GM23338 (cell line): ENCODE measurements around the gene ALKBH8. TPM values are rescaled to one million over a fixed set of nuclear protein-coding genes. Genes with fewer than 3 reads are reported as not detected.
"Not testable (repeated sequence)": the region's sequence is repeated elsewhere in the genome, so short reads cannot be mapped to it uniquely, and the experiment has no call there.

Experiments used
- ATAC-seq: fragments of 200-7000 bp; cut with Tn5 transposase; 3 replicates; pipeline ENCODE4 v1.9.1; 2020
- DNase-seq: peaks from one replicate; pipeline ENCODE4 v3.0.0-alpha.2; 2015; ENCODE audit warnings: low spot score
- H2AFZ ChIP-seq: fragments of 200-600 bp; sonication (generic); 2 replicates; pipeline ENCODE4 v1.8.0; 2016; ENCODE audit warnings: antibody characterized with exemption, mild to moderate bottlenecking, moderate library complexity
- H3F3A ChIP-seq: fragments of 200-600 bp; sonication (generic); replicated peaks from 2 replicates; pipeline ENCODE4 v1.8.0; 2017; ENCODE audit warnings: antibody characterized with exemption, mixed run types, low read depth
- H3K27ac ChIP-seq: fragments of 200-600 bp; sonication (generic); 2 replicates; pipeline ENCODE4 v1.6.1; 2016; ENCODE audit warnings: low read depth
- H3K27me3 ChIP-seq: fragments of 200-600 bp; sonication (generic); 2 replicates; pipeline ENCODE4 v1.8.0; 2016; ENCODE audit warnings: mild to moderate bottlenecking, mixed run types, moderate library complexity; ENCODE audit not compliant: insufficient read depth
- H3K36me3 ChIP-seq: fragments of 200-600 bp; sonication (generic); 2 replicates; pipeline ENCODE4 v1.8.0; 2016; ENCODE audit warnings: mild to moderate bottlenecking; ENCODE audit not compliant: insufficient read depth
- H3K4me1 ChIP-seq: fragments of 200-600 bp; sonication (generic); 2 replicates; pipeline ENCODE4 v1.8.0; 2016; ENCODE audit warnings: mild to moderate bottlenecking, moderate library complexity; ENCODE audit not compliant: insufficient read depth
- H3K4me2 ChIP-seq: fragments of 200-600 bp; sonication (generic); 2 replicates; pipeline ENCODE4 v1.7.1; 2017; ENCODE audit warnings: mixed run types
- H3K4me3 ChIP-seq: fragments of 200-600 bp; sonication (generic); 2 replicates; pipeline ENCODE4 v1.6.1; 2016; ENCODE audit warnings: mixed run types
- H3K79me2 ChIP-seq: fragments of 200-600 bp; sonication (generic); replicated peaks from 2 replicates; pipeline ENCODE4 v1.8.0; 2017; ENCODE audit warnings: mild to moderate bottlenecking; ENCODE audit not compliant: insufficient read depth
- H3K9me2 ChIP-seq: fragments of 200-600 bp; sonication (generic); 2 replicates; pipeline ENCODE4 v1.8.0; 2017; ENCODE audit not compliant: insufficient read depth
- H4K20me1 ChIP-seq: fragments of 200-600 bp; sonication (generic); replicated peaks from 2 replicates; pipeline ENCODE4 v1.8.0; 2017; ENCODE audit warnings: mild to moderate bottlenecking; ENCODE audit not compliant: insufficient read depth
- H3K27ac Mint-ChIP-seq: 2 replicates; pipeline ENCODE4 v1.8.0; 2020; ENCODE audit warnings: inconsistent platforms, mild to moderate bottlenecking, moderate library complexity, mixed read lengths
- H3K27me3 Mint-ChIP-seq: 3 replicates; pipeline ENCODE4 v1.8.0; 2022; ENCODE audit warnings: low read depth, mild to moderate bottlenecking, moderate library complexity, mixed read lengths, inconsistent platforms; ENCODE audit not compliant: insufficient read depth, poor library complexity
- H3K36me3 Mint-ChIP-seq: 3 replicates; pipeline ENCODE4 v1.8.0; 2021; ENCODE audit warnings: low read depth, mild to moderate bottlenecking, inconsistent platforms, moderate library complexity, mixed read lengths
- H3K4me1 Mint-ChIP-seq: 3 replicates; pipeline ENCODE4 v1.8.0; 2020; ENCODE audit warnings: mild to moderate bottlenecking, inconsistent platforms, mixed read lengths
- H3K4me3 Mint-ChIP-seq: 3 replicates; pipeline ENCODE4 v1.8.0; 2021; ENCODE audit warnings: moderate library complexity, mild to moderate bottlenecking, inconsistent platforms, mixed read lengths
- H3K9me3 Mint-ChIP-seq: 3 replicates; pipeline ENCODE4 v1.8.0; 2020; ENCODE audit warnings: moderate library complexity, mild to moderate bottlenecking, inconsistent platforms, mixed read lengths
- CTCF ChIP-seq, 2 experiments: fragments of 200-600 bp in 1 of 2; sonication (generic) in 1 of 2; conservative IDR thresholded peaks; 2 replicates each; pipeline versions ENCODE4 v1.5.1 to v1.6.1; 2016 to 2017; ENCODE audit warnings: antibody characterized with exemption in 2 of 2, low read depth in 2 of 2, mild to moderate bottlenecking in 2 of 2, moderate library complexity in 1 of 2
- JUNB ChIP-seq: IDR thresholded peaks from one replicate; pipeline ENCODE4 v1.6.1; 2016; ENCODE audit warnings: antibody characterized with exemption; ENCODE audit not compliant: unreplicated experiment
- POLR2AphosphoS5 ChIP-seq: IDR thresholded peaks from 2 replicates; pipeline ENCODE4 v1.6.1; 2016; ENCODE audit warnings: antibody characterized with exemption, low read depth
- STAT1 ChIP-seq: IDR thresholded peaks from one replicate; pipeline ENCODE4 v1.6.1; 2016; ENCODE audit warnings: antibody characterized with exemption; ENCODE audit not compliant: unreplicated experiment
- ZNF331 ChIP-seq: fragments of 250-450 bp; sonication (Bioruptor Pico); IDR thresholded peaks from 2 replicates; pipeline ENCODE4 v1.5.0; 2020; ENCODE audit warnings: low read depth, mild to moderate bottlenecking, moderate library complexity
- ZNF462 ChIP-seq: fragments of 250-450 bp; sonication (Bioruptor Pico); IDR thresholded peaks from 2 replicates; pipeline ENCODE4 v1.5.0; 2020; ENCODE audit warnings: mild to moderate bottlenecking, moderate library complexity
- polyA plus RNA-seq: library from polyadenylated mRNA; unstranded; fragments of >200 nt; fragmentation: Nextera tagmentation; extraction: Ambion mirVana; gene quantifications from 2 replicates; pipeline ENCODE4 v1.2.1, GENCODE V29; 2016
- total RNA-seq: library from RNA; depleted of rRNA; stranded (reverse); fragments of >200 nt; shearing (Covaris generic); gene quantifications from 2 replicates; pipeline ENCODE4 v1.2.3, GENCODE V29; 2014

The ALKBH8 gene
- total and polyA plus RNA-seq, 2 experiments from 2014 or later, result 8.9 to 14.2 TPM

GRCh38 chr11:107576497-107577345 lies 11.2 kb upstream of the ALKBH8 start:
- peak; percentile 58; the same call in 2 of the 3 replicates for ATAC-seq
- not testable (repeated sequence) for H3K36me3 Mint-ChIP-seq, H3K4me1 ChIP-seq, H3K9me3 Mint-ChIP-seq, H3K9me2 ChIP-seq, H3K4me3 Mint-ChIP-seq, H4K20me1 ChIP-seq, H3K27me3 ChIP-seq, H3K4me2 ChIP-seq, H3K79me2 ChIP-seq, H3K27me3 Mint-ChIP-seq, H3F3A ChIP-seq, H3K27ac Mint-ChIP-seq, H3K4me3 ChIP-seq, H3K36me3 ChIP-seq, H3K27ac ChIP-seq
- peak overlapping the region; percentile 45; the same call in 1 of the 2 replicates for H2AFZ ChIP-seq
- peaks cover 19% of the 10 kb centered on the region for H3K4me1 Mint-ChIP-seq
- peak; percentile 74 for DNase-seq
- peak; percentile 79 to 93 for TF ChIP-seq CTCF (conservative IDR thresholded peaks at IDR 0.05; ENCODE audit: low read depth in 2 of 2)

GRCh38 chr11:107573438-107573837 lies 7.9 kb upstream of the ALKBH8 start:
- H3K27me3 ChIP-seq, result no peaks in the 10 kb centered on the region
- TF ChIP-seq POLR2AphosphoS5, result no peak
- TF ChIP-seq STAT1, result no peak
- no peak for TF ChIP-seq ZNF462 (CRISPR knock-in tag)
- TF ChIP-seq JUNB, result no peak
- no peak for TF ChIP-seq ZNF331
- no peaks in the 10 kb centered on the region for H3F3A ChIP-seq
- H3K36me3 ChIP-seq, result no peaks in the 10 kb centered on the region
- ATAC-seq (no peak), DNase-seq (no peak)
- Mint-ChIP-seq H3K4me3 (no peak overlapping the region), H3K9me3 (no peaks in the 10 kb centered on the region; the same call in 2 of the 3 replicates), H3K27me3 (no peaks in the 10 kb centered on the region), H3K27ac (no peak overlapping the region), H3K36me3 (no peaks in the 10 kb centered on the region), H3K4me1 (peaks cover 17% of the 10 kb centered on the region)
- no peaks in the 10 kb centered on the region for H3K9me2 ChIP-seq
- H3K4me1 ChIP-seq, result 0 out of 2 replicates have a peak, but pooled peaks cover 7% of the 10 kb centered on the region
- H3K27ac ChIP-seq, result no peak overlapping the region
- H3K4me2 ChIP-seq, result no peak overlapping the region
- no peak overlapping the region for H3K4me3 ChIP-seq
- no peak overlapping the region for H2AFZ ChIP-seq
- H3K79me2 ChIP-seq, result no peaks in the 10 kb centered on the region
- no peaks in the 10 kb centered on the region for H4K20me1 ChIP-seq
